ENCODE data around the gene NUDT2. TPM values are rescaled to one million over a fixed set of nuclear protein-coding genes. Genes with fewer than 3 reads are reported as not detected.

Gene NUDT2
- total and polyA plus RNA-seq, 2 donors (not counting 1 experiment from before 2014, with no cell fraction given) = 12.2 to 20.4 TPM

GRCh38 chr9:34318163-34318790, 11.1 kb upstream of the NUDT2 start:
- Histone ChIP-seq H3K79me2 (ENCODE audit: control insufficient read depth, insufficient read depth, low read length) (peaks cover 13% of the 10 kb centered on the region), H4K20me1 (ENCODE audit: control insufficient read depth, insufficient read depth, low read length, poor library complexity, severe bottlenecking) (no peaks in the 10 kb centered on the region), H3K4me2 (replicated peaks; ENCODE audit: low read depth, low read length, poor library complexity, severe bottlenecking) (no peak overlapping the region), H3K27me3 (replicated peaks in 1 of 4; ENCODE audit: control extremely low read depth in 1 of 4, control insufficient read depth in 3 of 4, insufficient read depth in 4 of 4, low read length in 3 of 4) (no peaks in the 10 kb centered on the region), H3K4me3 (ENCODE audit: control extremely low read depth in 1 of 5, extremely low read depth in 1 of 5, insufficient read depth in 1 of 5, low read depth in 2 of 5, low read length in 4 of 5) (no peak overlapping the region), H3K4me1 (ENCODE audit: control insufficient read depth in 2 of 2, insufficient read depth in 2 of 2, low read length in 2 of 2) (no peaks in the 10 kb centered on the region), H3K36me3 (replicated peaks in 1 of 2; ENCODE audit: control extremely low read depth in 1 of 2, control insufficient read depth in 1 of 2, extremely low read depth in 1 of 2, insufficient read depth in 2 of 2, low read length in 1 of 2) (no peaks in the 10 kb centered on the region), H3K27ac (ENCODE audit: low read length in 2 of 2) (no peak overlapping the region), H3K9me3 (ENCODE audit: control extremely low read depth in 1 of 3, control insufficient read depth in 2 of 3, insufficient read depth in 1 of 3, low read length in 2 of 3) (peaks cover 0 to 7% (median 0%) of the 10 kb centered on the region in 3 donors), H2AFZ (ENCODE audit: insufficient read depth, low read depth, low read length, poor library complexity, severe bottlenecking) (no peak overlapping the region), H3K9ac (ENCODE audit: low read length) (no peak overlapping the region)
- intact Hi-C loops (cut with micrococcal nuclease) = no loop called here
- TF ChIP-seq CTCF (IDR thresholded peaks at IDR 0.05) (no peak), EZH2 (IDR thresholded peaks at IDR 0.05; ENCODE audit: borderline replicate concordance, insufficient read depth, low read depth, low read length, poor library complexity, severe bottlenecking) (no peak)
- peaks cover 1% of the 10 kb centered on the region for H3K4me1 Mint-ChIP-seq
- no peak overlapping the region for H3K4me3 Mint-ChIP-seq
- H3K27ac Mint-ChIP-seq = no peak overlapping the region
- no peaks in the 10 kb centered on the region for H3K9me3 Mint-ChIP-seq (ENCODE audit: insufficient read depth)
- CTCF ChIA-PET = interaction anchor here (0.6 kb wide), 1 partner anchor 1154 kb away, joined by 5 read pairs; no protein-coding TSS in a partner anchor
- ATAC-seq (ENCODE audit: low read depth) (no peak), DNase-seq (no peak)
- H3K27me3 Mint-ChIP-seq = no peaks in the 10 kb centered on the region
- POLR2A ChIA-PET = no interaction called here
- 97% methylated on average over 37 of the region's 44 CpGs for WGBS (ENCODE audit: insufficient coverage)

GRCh38 chr9:34321451-34321850, 7.9 kb upstream of the NUDT2 start:
- no peak for ATAC-seq (ENCODE audit: low read depth)
- H2AFZ ChIP-seq (ENCODE audit: insufficient read depth, low read depth, low read length, poor library complexity, severe bottlenecking) = no peak overlapping the region
- H3K4me3 Mint-ChIP-seq = no peak overlapping the region
- no CpG with 5 or more reads among the region's 7 CpGs for WGBS (ENCODE audit: insufficient coverage)
- no peak overlapping the region for H3K4me2 ChIP-seq (replicated peaks; ENCODE audit: low read depth, low read length, poor library complexity, severe bottlenecking)
- H3K9ac ChIP-seq (ENCODE audit: low read length) = no peak overlapping the region
- H3K27me3 ChIP-seq (replicated peaks in 1 of 4; ENCODE audit: control extremely low read depth in 1 of 4, control insufficient read depth in 3 of 4, insufficient read depth in 4 of 4, low read length in 3 of 4) = no peaks in the 10 kb centered on the region
- no peaks in the 10 kb centered on the region for H3K4me1 ChIP-seq (ENCODE audit: control insufficient read depth in 2 of 2, insufficient read depth in 2 of 2, low read length in 2 of 2)
- no peak overlapping the region for H3K27ac ChIP-seq (ENCODE audit: low read length in 2 of 2)
- H4K20me1 ChIP-seq (ENCODE audit: control insufficient read depth, insufficient read depth, low read length, poor library complexity, severe bottlenecking) = no peaks in the 10 kb centered on the region
- no peak for DNase-seq
- ChIA-PET CTCF (interaction anchor here (1.0 to 1.1 kb wide), 2 partner anchors 9 to 11 kb away, joined by 3 to 4 read pairs; no protein-coding TSS in a partner anchor), POLR2A (no interaction called here)
- H3K4me1 Mint-ChIP-seq = peaks cover 1% of the 10 kb centered on the region
- H3K79me2 ChIP-seq (ENCODE audit: control insufficient read depth, insufficient read depth, low read length) = peaks cover 13% of the 10 kb centered on the region
- H3K9me3 ChIP-seq (ENCODE audit: control extremely low read depth in 1 of 3, control insufficient read depth in 2 of 3, insufficient read depth in 1 of 3, low read length in 2 of 3) = no peaks in the 10 kb centered on the region
- H3K36me3 ChIP-seq (replicated peaks in 1 of 2; ENCODE audit: control extremely low read depth in 1 of 2, control insufficient read depth in 1 of 2, extremely low read depth in 1 of 2, insufficient read depth in 2 of 2, low read length in 1 of 2) = no peaks in the 10 kb centered on the region
- TF ChIP-seq EZH2 (IDR thresholded peaks at IDR 0.05; ENCODE audit: borderline replicate concordance, insufficient read depth, low read depth, low read length, poor library complexity, severe bottlenecking) (no peak), CTCF (IDR thresholded peaks at IDR 0.05) (no peak)
- intact Hi-C loops (cut with micrococcal nuclease) = loop anchor here (10.0 kb wide), 1 partner anchor 847 kb away; the partner anchor contains the start of gene NOL6
- H3K9me3 Mint-ChIP-seq (ENCODE audit: insufficient read depth) = no peaks in the 10 kb centered on the region
- H3K27ac Mint-ChIP-seq = no peak overlapping the region
- H3K27me3 Mint-ChIP-seq = no peaks in the 10 kb centered on the region
- H3K4me3 ChIP-seq (ENCODE audit: control extremely low read depth in 1 of 5, extremely low read depth in 1 of 5, insufficient read depth in 1 of 5, low read depth in 2 of 5, low read length in 4 of 5) = no peak overlapping the region

Measured in B cell (primary cell).